ENCODE results near the gene SND1.

SND1 gene

GRCh38 chr7:127903892-127904669, 252.1 kb downstream of the SND1 start:
- Histone ChIP-seq H3K9me3 (ENCODE audit: control insufficient read depth in 5 of 5, low read length in 5 of 5) (no peaks in the 10 kb centered on the region), H3K9ac (ENCODE audit: low read length in 5 of 5) (no peak overlapping the region), H3K27me3 (ENCODE audit: control insufficient read depth in 5 of 5, insufficient read depth in 4 of 5, low read length in 5 of 5) (no peaks in the 10 kb centered on the region), H3K4me3 (ENCODE audit: low read depth in 1 of 5, low read length in 5 of 5) (no peak overlapping the region), H3K36me3 (ENCODE audit: control insufficient read depth in 5 of 5, insufficient read depth in 5 of 5, low read length in 5 of 5) (peaks cover 0 to 5% (median 4%) of the 10 kb centered on the region in 5 donors), H3K27ac (ENCODE audit: low read depth, low read length) (no peak overlapping the region), H3K4me1 (ENCODE audit: control insufficient read depth in 5 of 5, insufficient read depth in 5 of 5, low read length in 5 of 5) (peaks cover 0 to 16% (median 6%) of the 10 kb centered on the region in 5 donors)

- H3K4me1 ChIP-seq (ENCODE audit: control insufficient read depth in 5 of 5, insufficient read depth in 5 of 5, low read length in 5 of 5) = peaks cover 0 to 16% (median 6%) of the 10 kb centered on the region in 5 donors
- H3K36me3 ChIP-seq (ENCODE audit: control insufficient read depth in 5 of 5, insufficient read depth in 5 of 5, low read length in 5 of 5) = peaks cover 0 to 5% (median 4%) of the 10 kb centered on the region in 5 donors
- H3K4me3 ChIP-seq (ENCODE audit: low read depth in 1 of 5, low read length in 5 of 5) = no peak overlapping the region
- H3K9me3 ChIP-seq (ENCODE audit: control insufficient read depth in 5 of 5, low read length in 5 of 5) = no peaks in the 10 kb centered on the region
- H3K27ac ChIP-seq (ENCODE audit: low read depth, low read length) = no peak overlapping the region
- no peaks in the 10 kb centered on the region for H3K27me3 ChIP-seq (ENCODE audit: control insufficient read depth in 5 of 5, insufficient read depth in 4 of 5, low read length in 5 of 5)
- H3K9ac ChIP-seq (ENCODE audit: low read length in 5 of 5) = no peak overlapping the region
These were observed 252.6 kb downstream of the SND1 start for GRCh38 chr7:127904670-127904985.

- peaks cover 0 to 16% (median 6%) of the 10 kb centered on the region in 5 donors for H3K4me1 ChIP-seq (ENCODE audit: control insufficient read depth in 5 of 5, insufficient read depth in 5 of 5, low read length in 5 of 5)
- no peak overlapping the region for H3K9ac ChIP-seq (ENCODE audit: low read length in 5 of 5)
- H3K27me3 ChIP-seq (ENCODE audit: control insufficient read depth in 5 of 5, insufficient read depth in 4 of 5, low read length in 5 of 5) = no peaks in the 10 kb centered on the region
- no peak overlapping the region for H3K27ac ChIP-seq (ENCODE audit: low read depth, low read length)
- H3K9me3 ChIP-seq (ENCODE audit: control insufficient read depth in 5 of 5, low read length in 5 of 5) = no peaks in the 10 kb centered on the region
- peaks cover 0 to 5% (median 4%) of the 10 kb centered on the region in 5 donors for H3K36me3 ChIP-seq (ENCODE audit: control insufficient read depth in 5 of 5, insufficient read depth in 5 of 5, low read length in 5 of 5)
- H3K4me3 ChIP-seq (ENCODE audit: low read depth in 1 of 5, low read length in 5 of 5) = no peak overlapping the region
These were observed 253.0 kb downstream of the SND1 start for GRCh38 chr7:127905021-127905420.

GRCh38 chr7:127905491-127906330, 253.7 kb downstream of the SND1 start:
- Histone ChIP-seq H3K27ac (ENCODE audit: low read depth, low read length) (no peak overlapping the region), H3K9ac (ENCODE audit: low read length in 5 of 5) (no peak overlapping the region), H3K9me3 (ENCODE audit: control insufficient read depth in 5 of 5, low read length in 5 of 5) (no peaks in the 10 kb centered on the region), H3K4me1 (ENCODE audit: control insufficient read depth in 5 of 5, insufficient read depth in 5 of 5, low read length in 5 of 5) (peaks cover 0 to 17% (median 10%) of the 10 kb centered on the region in 5 donors), H3K36me3 (ENCODE audit: control insufficient read depth in 5 of 5, insufficient read depth in 5 of 5, low read length in 5 of 5) (peaks cover 0 to 5% (median 4%) of the 10 kb centered on the region in 5 donors), H3K27me3 (ENCODE audit: control insufficient read depth in 5 of 5, insufficient read depth in 4 of 5, low read length in 5 of 5) (no peaks in the 10 kb centered on the region), H3K4me3 (ENCODE audit: low read depth in 1 of 5, low read length in 5 of 5) (no peak overlapping the region)

- H3K4me1 ChIP-seq (ENCODE audit: control insufficient read depth in 5 of 5, insufficient read depth in 5 of 5, low read length in 5 of 5) = peaks cover 0 to 12% (median 6%) of the 10 kb centered on the region in 5 donors
- H3K9ac ChIP-seq (ENCODE audit: low read length in 5 of 5) = no peak overlapping the region
These were observed 255.4 kb downstream of the SND1 start for GRCh38 chr7:127907110-127908040.

GRCh38 chr7:127908430-127909258, 256.6 kb downstream of the SND1 start:
- H3K4me3 ChIP-seq (ENCODE audit: low read depth in 1 of 5, low read length in 5 of 5) = no peak overlapping the region
- H3K4me1 ChIP-seq (ENCODE audit: control insufficient read depth in 5 of 5, insufficient read depth in 5 of 5, low read length in 5 of 5) = peaks cover 0 to 14% (median 10%) of the 10 kb centered on the region in 5 donors
- H3K27me3 ChIP-seq (ENCODE audit: control insufficient read depth in 5 of 5, insufficient read depth in 4 of 5, low read length in 5 of 5) = no peaks in the 10 kb centered on the region
- H3K9ac ChIP-seq (ENCODE audit: low read length in 5 of 5) = no peak overlapping the region
- H3K36me3 ChIP-seq (ENCODE audit: control insufficient read depth in 5 of 5, insufficient read depth in 5 of 5, low read length in 5 of 5) = peaks cover 0 to 5% (median 4%) of the 10 kb centered on the region in 5 donors
- no peak overlapping the region for H3K27ac ChIP-seq (ENCODE audit: low read depth, low read length)
- no peaks in the 10 kb centered on the region for H3K9me3 ChIP-seq (ENCODE audit: control insufficient read depth in 5 of 5, low read length in 5 of 5)

More at GRCh38 chr7:127907110-127908040, 255.4 kb downstream of the SND1 start:
- H3K9me3 ChIP-seq (ENCODE audit: control insufficient read depth in 5 of 5, low read length in 5 of 5) = no peaks in the 10 kb centered on the region
- H3K27ac ChIP-seq (ENCODE audit: low read depth, low read length) = no peak overlapping the region
- no peak overlapping the region for H3K4me3 ChIP-seq (ENCODE audit: low read depth in 1 of 5, low read length in 5 of 5)
- no peaks in the 10 kb centered on the region for H3K27me3 ChIP-seq (ENCODE audit: control insufficient read depth in 5 of 5, insufficient read depth in 4 of 5, low read length in 5 of 5)
- H3K36me3 ChIP-seq (ENCODE audit: control insufficient read depth in 5 of 5, insufficient read depth in 5 of 5, low read length in 5 of 5) = peaks cover 0 to 5% (median 4%) of the 10 kb centered on the region in 5 donors

- Histone ChIP-seq H3K9ac (ENCODE audit: low read length in 5 of 5) (no peak overlapping the region), H3K4me1 (ENCODE audit: control insufficient read depth in 5 of 5, insufficient read depth in 5 of 5, low read length in 5 of 5) (peaks cover 0 to 24% (median 12%) of the 10 kb centered on the region in 5 donors), H3K27ac (ENCODE audit: low read depth, low read length) (no peak overlapping the region), H3K27me3 (ENCODE audit: control insufficient read depth in 5 of 5, insufficient read depth in 4 of 5, low read length in 5 of 5) (no peaks in the 10 kb centered on the region), H3K9me3 (ENCODE audit: control insufficient read depth in 5 of 5, low read length in 5 of 5) (no peaks in the 10 kb centered on the region), H3K4me3 (ENCODE audit: low read depth in 1 of 5, low read length in 5 of 5) (no peak overlapping the region), H3K36me3 (ENCODE audit: control insufficient read depth in 5 of 5, insufficient read depth in 5 of 5, low read length in 5 of 5) (peaks cover 0 to 5% (median 4%) of the 10 kb centered on the region in 5 donors)
These were observed 257.6 kb downstream of the SND1 start for GRCh38 chr7:127909424-127910152.

- no peak overlapping the region for H3K9ac ChIP-seq (ENCODE audit: low read length in 5 of 5)
- H3K27ac ChIP-seq (ENCODE audit: low read depth, low read length) = no peak overlapping the region
- H3K9me3 ChIP-seq (ENCODE audit: control insufficient read depth in 5 of 5, low read length in 5 of 5) = no peaks in the 10 kb centered on the region
- H3K4me3 ChIP-seq (ENCODE audit: low read depth in 1 of 5, low read length in 5 of 5) = no peak overlapping the region
- H3K27me3 ChIP-seq (ENCODE audit: control insufficient read depth in 5 of 5, insufficient read depth in 4 of 5, low read length in 5 of 5) = no peaks in the 10 kb centered on the region
- peaks cover 0 to 24% (median 12%) of the 10 kb centered on the region in 5 donors for H3K4me1 ChIP-seq (ENCODE audit: control insufficient read depth in 5 of 5, insufficient read depth in 5 of 5, low read length in 5 of 5)
- H3K36me3 ChIP-seq (ENCODE audit: control insufficient read depth in 5 of 5, insufficient read depth in 5 of 5, low read length in 5 of 5) = peaks cover 0 to 1% (median 0%) of the 10 kb centered on the region in 5 donors
These were observed 258.7 kb downstream of the SND1 start for GRCh38 chr7:127910670-127911069.
